Myocyte (in vitro differentiated cells): ENCODE measurements around the gene TBC1D22A. TPM values are rescaled to one million over a fixed set of nuclear protein-coding genes. Genes with fewer than 3 reads are reported as not detected.

ENCODE experiments used
- DNase-seq: peaks from one replicate; pipeline ENCODE4 v3.0.0-alpha.2; 2012; ENCODE audit warnings: low read depth
- total RNA-seq: library from RNA; depleted of rRNA; stranded (reverse); fragments of >200 nt; gene quantifications from 2 replicates; pipeline ENCODE4 v1.2.3, GENCODE V29; 2014

Gene TBC1D22A
- total RNA-seq, 1 donor from 2014 or later, result 15.9 TPM

DNA sequence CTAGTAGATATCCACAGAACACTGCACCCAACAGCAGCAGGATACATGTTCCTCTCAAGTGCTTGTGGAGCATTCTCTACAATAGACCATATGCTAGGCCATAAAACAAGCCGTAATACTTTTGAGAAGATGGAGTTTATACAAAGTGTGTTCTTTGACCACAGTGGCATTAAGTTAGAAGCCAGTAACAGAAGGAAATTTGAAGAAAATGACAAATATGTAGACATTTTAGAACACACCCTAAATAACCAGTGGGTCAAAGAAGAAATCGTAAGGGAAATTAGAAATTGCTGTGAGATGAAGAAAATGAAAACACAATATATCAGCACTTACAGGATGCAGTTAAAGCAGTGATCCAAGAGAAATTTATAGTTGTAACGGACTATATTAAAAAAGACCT, 163.4 kb downstream of the TBC1D22A start:
- DNase-seq, result no peak

DNA sequence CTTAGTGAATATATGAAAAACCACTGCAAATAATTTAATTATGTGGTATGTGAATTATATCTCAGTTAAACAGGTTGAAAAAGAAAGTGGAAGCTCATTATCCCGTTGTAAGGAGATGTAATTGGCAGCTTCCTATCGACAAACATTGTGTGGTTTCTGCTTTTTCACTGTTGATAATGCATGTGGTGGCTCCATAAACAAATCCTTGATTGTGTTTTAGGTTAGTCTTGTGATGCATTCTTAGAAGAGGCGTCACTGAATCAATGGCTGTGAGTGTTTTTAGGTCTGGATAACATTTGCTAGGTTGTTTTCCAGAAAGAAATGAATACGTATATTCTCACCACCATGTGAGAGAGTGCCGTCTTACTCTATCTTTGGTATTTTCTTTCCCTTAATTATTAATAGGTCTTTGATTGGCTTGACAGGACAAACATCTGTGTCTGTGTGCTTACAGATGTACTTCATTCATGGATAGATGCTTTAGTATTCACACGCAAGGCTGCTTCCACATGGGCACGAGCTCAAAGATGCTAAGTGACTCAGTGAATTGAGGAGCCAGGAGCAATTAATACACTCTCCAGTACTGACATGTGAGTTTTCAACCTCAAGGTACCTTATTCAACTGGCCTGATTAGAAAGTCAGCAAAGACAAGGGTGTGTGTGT, 166.7 kb downstream of the TBC1D22A start:
- DNase-seq, result no peak

DNA sequence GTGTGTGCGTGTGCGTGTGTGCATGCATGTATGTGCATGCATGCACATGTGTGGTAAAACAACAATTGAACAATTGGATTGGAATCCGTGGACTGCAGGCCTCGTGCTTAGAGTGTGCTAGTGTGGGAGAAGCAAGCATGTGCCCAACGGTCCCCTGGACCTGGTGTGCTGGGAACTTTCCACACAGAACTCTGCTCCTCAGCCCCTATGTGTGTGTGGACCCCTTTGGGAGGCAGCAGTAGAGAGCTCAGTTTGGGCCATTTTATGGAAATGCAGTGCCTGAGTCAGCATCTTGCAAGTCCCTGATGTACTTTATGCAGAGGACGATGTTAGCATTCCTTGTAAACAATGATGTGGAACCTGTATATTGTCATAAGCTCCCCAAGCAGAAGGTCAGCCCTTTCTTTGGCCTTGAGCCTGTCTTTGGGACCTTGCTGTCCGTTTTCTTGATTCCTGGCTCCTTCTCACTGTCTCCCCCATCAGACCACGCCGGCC, 167.3 kb downstream of the TBC1D22A start:
- DNase-seq, result no peak

DNA sequence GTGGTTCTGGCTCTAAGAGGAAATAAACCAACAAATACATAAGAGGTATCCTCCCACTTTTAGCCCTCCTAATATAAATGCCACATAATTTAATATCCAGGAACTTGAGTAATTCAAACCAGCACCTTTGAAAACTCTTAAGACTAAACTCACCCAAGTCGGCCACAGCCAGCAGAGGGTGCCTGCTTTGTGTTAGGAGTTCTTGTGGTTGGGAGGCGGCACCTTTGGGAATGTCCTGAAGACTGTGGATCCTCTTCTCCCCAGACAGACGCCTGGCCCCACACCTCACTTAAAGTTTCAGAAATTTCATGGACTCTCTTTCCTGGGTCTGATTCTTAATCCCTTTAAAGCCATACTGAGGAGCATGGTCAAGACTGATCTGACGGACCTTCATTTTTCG, 169.0 kb downstream of the TBC1D22A start:
- DNase-seq, result peak; percentile 45

DNA sequence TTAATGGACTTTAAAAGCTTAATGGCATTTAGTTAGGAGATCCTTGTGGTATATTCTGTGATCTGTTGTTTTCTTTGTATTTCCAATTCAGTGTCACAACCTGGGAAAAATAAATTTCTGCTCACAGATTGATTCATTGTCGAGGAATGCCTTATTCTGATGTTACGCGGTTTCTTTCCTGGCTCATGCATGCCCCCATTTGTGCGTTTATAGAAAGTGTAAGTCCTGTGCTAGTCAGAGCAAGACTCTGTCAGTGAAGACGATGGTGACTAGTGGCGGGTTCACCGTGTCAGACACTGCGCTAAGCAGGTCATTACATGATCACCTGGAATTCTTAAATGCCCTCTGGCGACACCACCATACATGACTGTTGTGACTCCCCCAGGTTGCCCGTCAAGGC, 169.4 kb downstream of the TBC1D22A start:
- peak; percentile 33 for DNase-seq

DNA sequence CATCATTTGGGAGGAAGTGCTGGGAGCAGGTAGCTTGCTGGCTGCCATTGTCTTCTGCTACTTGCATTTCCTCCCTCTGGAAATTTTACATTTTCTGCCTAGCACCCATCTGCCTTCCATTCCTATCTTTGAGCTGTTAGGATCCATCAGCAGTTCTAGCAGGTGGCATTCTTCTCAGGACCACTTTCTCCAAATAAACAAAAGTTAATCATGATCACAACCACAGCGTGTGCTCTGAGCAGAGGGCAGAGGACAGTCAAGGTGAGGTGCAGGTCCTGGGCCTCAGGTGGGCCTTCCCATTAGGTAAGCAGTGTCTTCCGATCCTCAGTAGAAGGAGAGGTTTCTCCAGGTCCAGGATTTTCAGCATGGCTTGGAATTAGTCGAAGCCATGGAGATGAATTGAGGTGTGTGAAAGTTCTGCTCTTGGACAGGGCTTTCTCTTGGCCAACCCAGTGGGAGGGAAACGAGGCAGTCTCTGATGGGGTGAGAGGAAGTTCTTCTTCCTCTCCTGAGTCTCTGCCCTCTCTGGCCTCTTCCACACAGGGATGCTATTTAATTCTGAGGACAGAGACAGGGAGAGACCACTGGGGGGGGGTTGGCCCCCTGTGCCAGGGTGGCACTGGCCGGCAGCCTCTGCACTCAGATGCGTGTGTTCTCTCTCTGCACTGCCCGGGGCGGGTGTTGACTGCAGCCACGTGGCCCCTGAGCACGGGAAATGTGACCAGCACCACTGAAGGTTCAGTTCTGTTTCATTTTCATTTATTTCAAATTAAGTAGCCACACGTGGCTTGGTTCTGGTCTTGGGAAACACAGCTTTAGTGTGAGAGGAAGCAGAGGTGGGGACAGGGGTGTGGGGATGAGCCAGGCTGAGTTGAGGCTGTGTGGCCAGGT, 170.8 kb downstream of the TBC1D22A start:
- no peak for DNase-seq

DNA sequence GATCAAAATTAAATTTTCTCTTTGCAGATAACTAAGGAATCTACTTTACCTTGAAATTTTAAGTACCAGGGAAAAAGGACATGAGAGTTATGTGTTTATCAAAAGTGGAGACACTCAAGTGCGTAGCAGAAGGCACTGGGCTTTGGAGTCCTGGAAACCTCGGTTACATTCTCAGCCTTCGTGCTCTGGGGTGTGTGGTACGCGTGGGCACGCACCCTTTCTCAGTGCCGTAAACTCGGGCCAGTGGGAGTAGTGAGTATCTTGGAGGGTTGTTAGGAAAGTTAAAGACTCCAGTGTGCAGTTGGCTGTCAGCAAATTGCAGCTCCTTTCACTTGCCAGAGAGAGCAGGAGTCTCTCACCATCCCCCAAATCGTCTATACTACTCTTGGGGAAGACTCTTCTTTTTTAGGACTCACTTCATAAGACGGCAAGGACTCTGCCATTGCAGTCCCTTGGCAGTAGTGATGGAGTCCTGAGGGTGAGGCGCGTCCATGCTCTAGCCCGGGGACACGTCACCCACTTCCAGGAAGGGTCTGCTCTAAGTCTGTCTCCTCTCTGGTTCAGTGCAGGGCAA, 171.8 kb downstream of the TBC1D22A start:
- DNase-seq, result no peak

DNA sequence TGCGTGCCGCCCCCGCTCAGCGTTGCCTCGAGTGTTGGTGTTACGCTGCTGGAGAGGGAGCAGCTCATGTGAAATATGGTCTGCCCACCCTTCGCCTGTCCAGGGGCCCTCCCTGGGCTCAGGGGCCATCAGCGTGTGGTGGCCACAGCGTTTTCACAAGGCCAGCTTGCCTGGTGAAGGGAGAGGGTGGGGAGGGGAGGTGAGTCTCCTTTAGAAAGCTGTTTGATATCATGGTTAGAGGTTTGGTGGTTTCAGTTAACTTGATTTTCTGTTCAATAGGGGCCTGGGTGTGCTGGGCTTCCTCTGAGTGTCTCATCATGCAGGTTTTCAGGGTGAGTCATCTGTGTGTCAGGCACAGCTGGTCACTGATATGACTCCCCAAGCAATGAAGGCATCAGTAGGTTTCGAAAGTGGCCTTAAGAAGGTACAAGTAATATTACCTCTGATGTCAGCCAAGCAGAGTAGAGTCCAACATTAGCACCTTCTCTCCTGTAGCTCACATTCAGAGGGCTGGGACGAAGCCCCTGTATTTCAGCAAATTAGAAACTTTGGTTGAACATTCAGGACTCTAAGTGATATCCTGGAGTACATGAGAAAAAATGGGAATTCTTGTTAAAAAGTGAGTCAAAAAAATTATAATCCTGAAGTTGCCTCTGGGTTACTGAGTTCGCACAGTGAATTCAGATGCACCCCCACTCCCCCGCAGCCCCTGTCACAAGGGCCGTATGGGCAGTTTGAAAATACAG, 172.5 kb downstream of the TBC1D22A start:
- DNase-seq, result peak; percentile 83

DNA sequence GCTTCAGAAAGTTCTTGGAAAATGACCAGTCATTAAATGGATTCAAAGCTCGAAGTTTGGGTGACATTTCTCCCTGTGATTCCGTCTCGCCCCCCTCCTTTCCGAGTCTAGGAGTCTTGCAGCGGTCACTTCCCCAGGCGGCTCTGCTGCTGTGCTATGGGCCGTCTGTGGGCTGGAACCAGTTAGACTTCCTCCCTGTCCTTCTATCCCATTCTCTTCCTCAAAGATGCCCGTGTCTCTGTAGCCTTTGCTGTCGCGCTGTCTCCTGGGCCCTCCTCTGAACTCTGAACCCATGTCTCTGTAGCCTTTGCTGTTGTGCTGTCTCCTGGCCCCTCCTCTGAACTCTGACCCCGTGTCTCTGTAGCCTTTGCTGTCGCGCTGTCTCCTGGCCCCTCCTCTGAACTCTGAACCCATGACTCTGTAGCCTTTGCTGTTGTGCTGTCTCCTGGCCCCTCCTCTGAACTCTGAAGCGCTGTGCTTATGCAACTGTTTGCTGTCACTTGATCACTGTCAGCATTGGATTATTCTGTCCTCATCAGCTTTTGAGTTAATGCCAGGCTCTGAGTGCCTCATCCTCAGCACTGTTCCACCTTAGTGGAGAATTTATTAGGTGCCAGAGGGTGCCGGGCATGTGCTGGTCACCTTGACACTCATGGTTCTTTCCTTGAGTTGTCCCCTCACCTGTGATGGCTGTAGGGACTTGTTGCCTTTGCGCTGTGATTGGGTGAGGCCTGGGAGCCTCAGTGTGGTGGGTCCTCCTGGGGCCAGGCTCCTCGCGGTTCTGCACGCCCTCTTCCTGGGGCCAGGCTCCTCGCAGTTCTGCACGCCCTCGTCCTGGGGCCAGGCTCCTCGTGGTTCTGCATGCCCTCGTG, 173.3 kb downstream of the TBC1D22A start:
- no peak for DNase-seq

DNA sequence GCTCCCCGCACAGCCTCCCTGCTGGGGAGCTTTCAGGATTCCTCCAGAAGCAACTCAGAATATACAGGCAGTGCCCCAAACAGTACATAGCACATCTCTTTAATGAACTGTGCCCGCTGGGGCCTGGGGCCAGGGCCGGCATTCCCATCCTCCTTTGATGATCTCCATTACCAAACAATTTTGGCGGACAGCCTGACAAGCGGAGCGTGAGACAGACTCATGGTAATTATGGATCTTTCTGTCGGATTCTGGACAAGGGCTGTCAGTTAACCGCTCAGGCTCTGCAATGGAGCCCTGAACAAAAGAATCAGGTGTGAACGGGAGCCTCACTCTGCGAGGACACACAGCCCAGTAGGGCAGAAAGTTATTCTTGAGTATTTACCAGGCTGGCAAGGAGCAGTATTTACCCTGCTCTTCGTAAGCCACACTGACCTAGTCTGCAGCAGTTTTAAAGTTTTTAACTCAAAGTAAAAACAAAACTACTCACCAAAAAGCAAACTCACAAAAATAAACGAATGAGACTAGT, 174.0 kb downstream of the TBC1D22A start:
- DNase-seq, result no peak

DNA sequence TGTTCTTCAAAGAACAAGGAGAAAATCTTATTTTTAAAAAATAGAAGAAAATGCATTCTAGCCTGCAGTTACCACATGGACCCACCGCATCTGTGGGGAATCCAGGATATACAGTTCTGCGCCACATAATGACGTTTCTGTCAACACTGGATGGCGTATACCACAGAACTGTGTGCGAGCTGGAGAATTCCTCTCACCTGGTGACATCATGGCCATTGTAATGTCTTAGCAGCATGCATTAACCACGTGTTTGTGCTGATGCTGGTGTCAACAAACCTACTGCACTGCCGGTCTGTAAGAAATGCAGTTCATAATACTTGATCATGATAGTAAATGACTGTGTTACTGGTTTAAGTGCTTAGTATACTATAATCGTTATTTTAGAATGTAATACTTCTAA, 174.7 kb downstream of the TBC1D22A start:
- no peak for DNase-seq

DNA sequence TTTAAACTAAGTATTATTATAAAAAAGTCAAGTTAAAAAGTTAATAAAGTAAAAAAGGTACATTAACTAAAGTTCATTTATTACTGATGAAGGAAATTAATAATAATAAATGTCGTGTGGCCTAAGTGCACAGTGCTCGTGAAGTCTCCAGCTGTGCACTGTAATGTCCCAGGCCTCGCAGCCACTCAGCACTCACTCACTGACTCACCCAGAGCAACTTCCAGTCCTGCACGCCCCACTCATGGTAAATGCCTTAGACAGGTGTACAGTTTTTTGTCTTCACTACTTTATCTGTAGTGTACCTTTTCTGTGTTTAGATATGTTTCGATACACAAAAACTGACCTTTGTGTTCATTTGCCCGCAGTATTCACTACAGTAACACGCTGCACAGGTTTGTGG, 175.5 kb downstream of the TBC1D22A start:
- no peak for DNase-seq

DNA sequence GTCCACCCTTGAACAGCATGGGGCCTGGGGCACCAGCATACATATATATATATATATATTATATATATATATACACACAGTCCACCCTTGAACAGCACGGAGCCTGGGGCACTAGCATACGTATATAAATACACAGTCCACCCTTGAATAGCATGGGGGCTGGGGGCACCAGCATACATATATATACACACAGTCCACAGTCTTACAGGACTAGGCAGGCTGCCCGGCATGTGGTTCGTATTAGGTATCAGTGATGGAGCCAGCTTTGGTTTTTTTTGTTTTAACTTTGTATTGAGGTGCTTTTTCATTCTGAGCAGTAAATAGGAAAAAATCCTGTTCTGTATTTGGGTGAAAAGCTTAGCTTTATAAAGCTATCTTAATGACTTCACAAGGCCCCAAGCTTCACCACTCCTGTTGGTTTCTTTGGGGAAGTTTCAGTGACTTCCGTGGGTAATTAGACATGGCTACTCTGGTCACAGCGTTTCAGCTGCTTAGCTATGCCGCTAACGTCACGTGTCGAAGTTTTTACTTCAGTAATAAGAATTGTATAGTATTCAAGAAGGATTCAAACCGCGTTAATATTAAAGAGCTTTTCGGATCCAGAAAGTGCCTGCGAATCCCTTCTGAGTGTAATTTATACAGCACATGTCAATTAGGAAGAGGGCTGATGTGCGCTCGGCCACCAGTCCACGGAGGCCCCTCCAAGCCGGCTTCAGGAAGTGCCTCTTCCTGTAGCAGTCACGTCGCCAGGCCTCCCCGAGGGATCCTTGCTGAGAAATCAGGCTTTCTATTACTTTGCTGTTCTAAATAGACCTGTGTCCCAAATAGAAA, 179.7 kb downstream of the TBC1D22A start:
- no peak for DNase-seq

DNA sequence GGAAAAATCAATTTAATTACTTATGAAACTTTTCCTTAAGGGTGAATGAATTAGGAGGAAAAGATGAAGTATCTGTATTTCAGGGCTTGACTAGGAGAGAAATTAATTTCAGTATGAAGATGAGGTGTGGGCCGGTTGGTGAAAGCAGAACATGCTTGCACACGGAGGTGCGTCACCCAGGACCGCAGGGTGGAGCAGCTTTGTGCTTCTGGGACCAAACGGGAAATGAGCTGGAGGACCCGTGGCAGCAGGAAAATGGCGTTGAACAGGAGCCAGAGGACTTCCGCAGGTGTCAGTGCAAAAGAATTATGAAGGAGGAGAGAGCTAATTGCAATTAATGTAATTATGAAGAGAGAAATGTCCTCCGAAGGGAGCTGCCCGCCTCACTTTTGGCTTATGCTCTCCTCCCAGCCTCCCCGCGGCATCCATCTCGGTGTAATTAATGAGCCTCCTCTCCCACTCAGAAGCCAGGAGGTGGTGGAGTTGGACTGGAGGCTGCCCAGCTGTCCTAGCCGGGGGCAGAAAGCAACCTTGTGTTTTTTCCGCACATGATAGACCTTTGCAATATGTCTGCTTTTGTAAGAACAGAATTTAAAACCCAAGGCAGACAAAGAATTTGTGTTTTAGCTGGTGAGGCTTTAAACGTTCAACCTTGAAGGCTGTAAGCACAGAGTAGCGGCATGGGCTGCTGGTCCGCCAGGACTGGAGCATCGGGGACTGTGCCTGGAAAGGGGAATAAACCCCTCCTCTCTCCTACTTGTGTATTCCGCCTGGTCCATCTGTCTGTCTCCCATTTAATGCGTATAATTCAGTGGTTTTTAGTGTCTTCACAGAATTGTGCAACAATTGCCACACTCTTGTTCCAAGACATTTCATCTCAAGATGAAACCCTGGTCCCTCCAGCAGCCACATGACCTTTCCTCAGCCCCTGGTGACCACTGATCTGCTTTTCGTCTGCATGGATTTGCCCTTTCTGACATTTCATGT, 180.6 kb downstream of the TBC1D22A start:
- no peak for DNase-seq

DNA sequence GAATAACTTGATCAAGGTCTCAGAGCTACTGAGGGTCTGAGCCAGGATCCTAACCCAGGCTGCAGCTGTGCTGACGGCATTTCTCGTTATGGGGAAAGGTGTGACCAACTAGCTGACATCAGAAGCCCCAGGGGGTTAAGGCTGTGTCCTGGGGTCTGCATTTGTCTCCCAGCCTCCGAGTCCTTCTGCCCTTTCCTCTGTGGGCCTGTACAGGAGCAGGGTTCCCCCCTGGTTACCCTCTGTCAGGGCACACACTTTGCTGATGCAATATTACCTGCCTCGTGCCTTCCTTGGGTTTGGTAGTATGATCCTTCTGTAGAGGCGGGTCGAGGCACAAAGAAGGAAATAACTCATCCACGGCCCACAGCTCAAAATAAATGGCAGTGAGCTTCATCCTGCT, 183.0 kb downstream of the TBC1D22A start:
- no peak for DNase-seq

DNA sequence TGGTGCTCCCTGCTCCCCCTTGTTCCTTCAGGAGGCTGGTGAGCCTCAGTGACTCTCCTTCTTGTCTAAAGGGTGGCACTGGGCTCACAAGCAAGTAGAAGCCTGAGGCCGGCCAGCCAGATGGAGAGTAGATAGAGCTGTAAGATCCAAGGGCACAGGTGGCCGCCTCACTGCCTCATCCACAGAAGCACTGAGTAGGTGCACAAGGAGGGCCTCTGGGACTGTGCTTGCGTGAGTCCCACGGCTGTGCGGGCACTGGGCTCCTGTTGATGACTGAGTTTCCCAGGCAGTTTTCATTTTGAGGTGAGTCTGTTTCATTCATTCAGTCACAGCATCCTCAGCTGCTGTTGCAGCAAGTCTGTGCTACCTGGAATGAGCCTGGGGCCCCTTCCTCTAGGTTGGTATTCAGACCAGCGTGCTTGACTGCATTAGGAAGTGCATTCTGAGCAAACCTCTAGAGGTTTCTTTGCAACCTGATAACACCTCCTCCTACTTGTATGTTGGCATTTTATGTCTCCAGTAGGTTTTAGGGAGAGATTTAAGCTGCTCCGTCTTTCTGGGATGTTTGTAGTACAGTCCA, 184.0 kb downstream of the TBC1D22A start:
- no peak for DNase-seq

DNA sequence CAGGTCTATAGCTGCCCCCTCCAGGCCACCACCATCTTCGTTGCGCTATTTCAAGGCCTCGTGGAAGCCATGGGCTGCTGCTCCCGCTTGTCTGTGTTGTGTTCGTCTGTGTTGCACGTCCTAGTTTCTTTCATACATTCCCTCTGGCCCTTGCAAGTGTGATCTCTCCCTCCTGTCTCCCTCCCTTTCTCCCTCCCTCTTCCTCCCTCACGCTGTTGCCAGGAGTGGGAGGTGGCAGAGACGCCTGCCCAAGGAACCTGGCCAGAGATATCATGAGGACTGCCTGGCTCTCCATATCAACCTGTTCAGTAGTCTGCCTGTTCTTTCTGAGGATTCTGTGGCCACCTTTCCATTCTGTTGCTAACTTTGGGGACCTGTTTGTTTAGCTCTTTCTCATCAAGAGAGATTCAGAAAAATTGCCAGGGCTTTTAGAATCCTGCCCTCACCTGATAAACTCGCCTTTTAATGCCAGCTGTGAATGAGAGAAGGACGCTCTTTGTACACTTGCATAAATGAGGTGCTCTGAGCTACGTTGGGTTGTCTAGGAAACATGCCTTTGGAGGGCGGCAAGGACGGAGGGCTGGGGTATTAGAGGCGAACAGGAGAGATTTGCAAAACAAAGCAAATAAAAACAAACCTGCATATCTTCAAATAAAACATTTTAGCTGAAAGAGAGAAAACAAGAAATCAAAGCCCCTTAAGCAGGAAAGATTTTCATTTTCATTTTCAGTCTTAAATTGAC, 185.2 kb downstream of the TBC1D22A start:
- no peak for DNase-seq
